Measurements from ENCODE around the gene ATP1A3.
"Not testable (repeated sequence)": the region's sequence is repeated elsewhere in the genome, so short reads cannot be mapped to it uniquely, and the experiment has no call there.

Gene ATP1A3

DNA sequence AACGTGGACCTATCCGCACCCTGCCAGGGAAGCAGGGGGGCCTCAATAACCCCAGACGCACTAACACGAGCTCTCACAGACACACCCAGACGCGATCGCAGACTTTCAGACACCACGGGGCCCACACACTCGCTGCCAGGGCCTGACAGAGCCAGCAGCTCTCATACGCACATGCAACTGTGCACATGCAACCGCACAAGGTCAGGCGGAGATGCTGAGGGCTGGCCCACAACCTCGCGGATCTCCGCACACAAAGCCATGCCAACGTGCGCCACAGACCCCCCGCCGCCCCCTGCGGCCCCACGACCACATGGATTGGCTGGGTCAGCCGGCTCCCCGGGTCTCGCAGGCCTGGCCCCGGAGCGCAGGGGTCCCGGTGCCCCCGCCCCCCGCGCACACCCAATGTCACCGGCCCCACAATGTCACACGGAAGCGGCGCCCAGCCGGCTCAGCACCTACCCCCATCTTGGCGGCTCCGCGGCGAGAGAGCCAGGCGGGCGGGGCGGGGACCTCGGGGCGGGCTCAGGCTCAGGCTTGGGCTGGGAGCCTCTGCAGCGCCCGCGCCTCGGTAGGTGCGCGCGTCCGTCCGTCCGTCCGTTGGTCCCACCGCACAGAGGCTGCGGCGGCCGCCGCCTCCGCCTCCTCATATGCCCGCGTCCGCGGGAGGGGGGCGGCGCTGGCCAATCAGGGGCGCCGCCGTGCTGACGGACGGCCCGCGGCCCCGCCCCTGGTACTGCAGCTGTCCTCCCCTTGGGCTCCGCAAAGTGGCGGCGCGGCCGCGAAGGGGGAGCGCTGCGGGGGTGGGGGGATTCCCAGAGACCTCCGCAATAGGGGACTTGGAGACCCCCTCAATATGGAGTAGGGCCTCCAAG lies at the start of gene ATP1A3:
Gene ATP1A3, minus strand, starts transcription at position 619 of the 872 bp plus-strand sequence. Its CDS starts 154 bp downstream, at position 465.
- peaks cover 35% of the 10 kb centered on the region for H3K27me3 ChIP-seq (replicated peaks)
- in situ Hi-C loops (cut with HindIII; ENCODE audit: low pct_ligation_motif_present, low sequenced_read_pairs): no loop called here
- peak; percentile 20 for DNase-seq
- no peak within 1 kb of the TSS for H3K27ac ChIP-seq
- H3K4me3 ChIP-seq (ENCODE audit: low read depth, low read length): peak within 1 kb of the TSS; percentile 12
- TF ChIP-seq CTCF (IDR thresholded peaks at IDR 0.05; ENCODE audit: low read depth, low read length, missing control alignments): no peak
- no peaks in the 10 kb centered on the region for H3K36me3 ChIP-seq (replicated peaks)

DNA sequence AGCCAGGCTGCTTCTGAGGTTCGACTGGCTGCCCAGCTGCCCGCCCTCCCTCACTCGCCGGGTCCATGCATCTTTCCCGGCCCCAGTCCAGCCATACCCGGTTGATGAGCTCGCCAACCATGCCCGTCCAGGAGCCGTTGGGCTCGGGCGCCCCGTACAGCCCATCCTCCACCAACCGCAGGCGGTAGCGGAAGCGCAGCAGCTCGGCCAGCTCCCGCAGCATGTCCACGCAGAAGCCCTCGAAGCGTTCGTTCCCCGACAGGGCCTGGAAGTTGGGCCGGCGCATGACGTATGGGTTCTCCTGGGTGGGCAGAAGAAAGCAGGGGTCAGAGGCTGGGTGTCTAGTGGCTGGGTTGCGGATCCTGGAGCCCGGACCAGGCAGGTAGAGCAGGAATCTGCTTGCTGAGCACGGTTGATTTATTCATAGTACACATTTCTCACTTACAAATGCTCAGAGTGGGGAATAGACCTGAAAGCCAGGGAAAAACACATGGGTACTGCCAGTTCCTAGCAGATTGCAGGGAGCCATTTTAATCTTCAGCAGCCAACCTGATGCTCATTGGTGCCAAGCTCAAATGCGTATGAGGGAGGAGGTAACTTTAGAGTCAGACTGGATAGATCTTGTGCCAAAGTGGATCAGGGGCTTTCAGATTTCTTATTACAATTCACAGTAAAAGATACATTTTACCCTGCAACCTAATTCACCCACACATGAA lies 48.6 kb upstream of the ATP1A3 start:
- in situ Hi-C loops (cut with HindIII; ENCODE audit: low pct_ligation_motif_present, low sequenced_read_pairs): no loop called here

DNA sequence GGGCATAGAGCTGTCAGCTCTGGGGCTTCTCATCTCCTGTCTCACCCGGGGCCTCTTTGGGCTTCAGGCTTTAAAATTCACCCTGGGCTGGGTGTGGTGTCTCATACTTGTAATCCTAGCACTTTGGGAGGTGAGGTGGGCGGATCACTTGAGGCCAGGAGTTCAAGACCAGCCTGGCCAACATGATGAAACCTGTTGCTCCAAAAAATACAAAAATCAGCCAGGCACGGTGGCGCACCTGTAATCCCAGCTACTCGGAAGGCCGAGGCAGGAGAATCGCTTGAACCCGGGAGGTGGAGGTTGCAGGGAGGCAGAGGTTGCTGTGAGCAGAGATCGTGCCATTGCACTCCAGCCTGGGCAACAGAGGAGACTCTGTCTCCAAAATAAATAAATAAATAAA lies 46.5 kb upstream of the ATP1A3 start:
- in situ Hi-C loops (cut with HindIII; ENCODE audit: low pct_ligation_motif_present, low sequenced_read_pairs); H3K27me3 ChIP-seq (replicated peaks); H3K4me3 ChIP-seq (ENCODE audit: low read depth, low read length); H3K36me3 ChIP-seq (replicated peaks); H3K27ac ChIP-seq; DNase-seq: not testable (repeated sequence)

More for the DNA sequence above, 48.6 kb upstream of the ATP1A3 start:
- Histone ChIP-seq H3K27ac (no peak overlapping the region), H3K36me3 (replicated peaks) (no peaks in the 10 kb centered on the region), H3K4me3 (ENCODE audit: low read depth, low read length) (no peak overlapping the region), H3K27me3 (replicated peaks) (no peaks in the 10 kb centered on the region)
- no peak for TF ChIP-seq CTCF (IDR thresholded peaks at IDR 0.05; ENCODE audit: low read depth, low read length, missing control alignments)
- DNase-seq: no peak

DNA sequence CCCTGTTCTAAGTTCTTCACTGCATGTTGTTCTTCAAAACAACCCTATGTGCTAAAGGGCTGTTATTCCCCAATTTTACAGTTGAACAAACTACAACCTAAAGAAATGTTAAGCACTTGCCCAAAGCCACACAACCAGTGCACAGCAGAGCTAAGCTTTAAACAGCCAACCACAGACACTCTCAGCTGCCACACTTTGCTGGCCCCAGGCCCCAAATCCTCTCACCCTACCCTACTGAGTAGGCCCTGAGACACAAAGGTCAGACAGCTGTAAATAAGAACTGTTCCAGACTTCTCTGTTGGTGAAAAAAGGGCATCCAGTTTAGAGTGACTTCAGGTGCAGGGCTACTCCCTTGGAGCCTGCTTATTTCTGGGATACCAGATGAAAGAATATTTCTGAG lies 46.0 kb upstream of the ATP1A3 start:
- no peak overlapping the region for H3K4me3 ChIP-seq (ENCODE audit: low read depth, low read length)
- no peaks in the 10 kb centered on the region for H3K27me3 ChIP-seq (replicated peaks)
- no peak for TF ChIP-seq CTCF (IDR thresholded peaks at IDR 0.05; ENCODE audit: low read depth, low read length, missing control alignments)
- in situ Hi-C loops (cut with HindIII; ENCODE audit: low pct_ligation_motif_present, low sequenced_read_pairs): no loop called here
- H3K27ac ChIP-seq: no peak overlapping the region
- no peaks in the 10 kb centered on the region for H3K36me3 ChIP-seq (replicated peaks)
- DNase-seq: no peak

GRCh38 chr19:42038666-42039065 lies 44.6 kb upstream of the ATP1A3 start:
- Histone ChIP-seq H3K4me3 (ENCODE audit: low read depth, low read length) (no peak overlapping the region), H3K27me3 (replicated peaks) (no peaks in the 10 kb centered on the region), H3K27ac (no peak overlapping the region), H3K36me3 (replicated peaks) (no peaks in the 10 kb centered on the region)
- in situ Hi-C loops (cut with HindIII; ENCODE audit: low pct_ligation_motif_present, low sequenced_read_pairs): no loop called here
- DNase-seq: no peak
- TF ChIP-seq CTCF (IDR thresholded peaks at IDR 0.05; ENCODE audit: low read depth, low read length, missing control alignments): no peak

DNA sequence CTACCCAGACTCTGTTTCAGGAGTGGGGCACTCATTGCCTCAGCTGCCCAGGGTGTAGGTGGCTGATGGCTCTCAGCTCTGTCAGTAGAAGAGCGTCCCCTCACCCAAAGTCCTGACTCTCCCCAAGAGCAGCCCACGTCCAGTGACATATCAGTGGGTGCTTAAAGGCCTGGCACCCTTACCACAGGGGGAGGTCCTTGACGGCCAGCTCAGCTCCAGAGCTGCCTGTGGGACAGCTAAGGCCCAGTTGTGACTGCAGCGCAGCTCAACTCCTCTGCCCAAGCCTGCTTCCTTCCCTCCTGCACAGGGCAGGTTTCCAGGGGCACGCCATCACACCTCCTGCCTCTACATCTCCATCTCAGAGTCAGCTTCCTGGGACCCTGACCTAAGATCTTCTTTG lies 43.6 kb upstream of the ATP1A3 start:
- Histone ChIP-seq H3K27me3 (replicated peaks) (no peaks in the 10 kb centered on the region), H3K27ac (no peak overlapping the region), H3K36me3 (replicated peaks) (no peaks in the 10 kb centered on the region), H3K4me3 (ENCODE audit: low read depth, low read length) (no peak overlapping the region)
- in situ Hi-C loops (cut with HindIII; ENCODE audit: low pct_ligation_motif_present, low sequenced_read_pairs): no loop called here
- no peak for TF ChIP-seq CTCF (IDR thresholded peaks at IDR 0.05; ENCODE audit: low read depth, low read length, missing control alignments)
- DNase-seq: no peak
